Panc1 (cell line): Measurements from ENCODE around the gene CBLN1. TPM values are rescaled to one million over a fixed set of nuclear protein-coding genes. Genes with fewer than 3 reads are reported as not detected.

Source experiments
- ATAC-seq: fragments of 200-7000 bp; cut with Tn5 transposase; 2 replicates; pipeline ENCODE4 v1.9.1; 2020; ENCODE audit warnings: mild to moderate bottlenecking, moderate library complexity
- BruUV-seq: library from RNA; stranded (reverse); fragments of 400-500 nt; replicated peaks from 2 replicates; lab custom pipeline; 2021; lab: Mats Ljungman, UMichigan
- CTCF ChIA-PET: fragments of 300-600 bp; sonication (Branson Sonifier 250); formaldehyde crosslinking; loops from one replicate; lab custom pipeline; 2022; ENCODE audit warnings: antibody characterized with exemption; lab: Charles Lee
- POLR2A ChIA-PET: fragments of 300-600 bp; sonication (Branson Sonifier 250); formaldehyde crosslinking; loops from one replicate; lab custom pipeline; 2022; ENCODE audit warnings: antibody characterized with exemption; lab: Charles Lee
- DNase-seq: peaks from one replicate; pipeline ENCODE4 v3.0.0-alpha.2; 2010; ENCODE audit warnings: low read depth, low spot score
- H3K27ac ChIP-seq: 2 replicates; pipeline ENCODE4 v1.5.1; 2011; ENCODE audit warnings: mild to moderate bottlenecking, low read length, inconsistent platforms
- H3K27me3 ChIP-seq: fragments of 200-500 bp; sonication (Bioruptor generic); 2 replicates; pipeline ENCODE4 v1.6.0; 2014; ENCODE audit warnings: low read length, inconsistent platforms; ENCODE audit not compliant: control insufficient read depth, insufficient read depth
- H3K36me3 ChIP-seq: fragments of 200-500 bp; sonication (Bioruptor generic); 2 replicates; pipeline ENCODE4 v1.5.1; 2014; ENCODE audit warnings: inconsistent platforms, mild to moderate bottlenecking, low read length, moderate library complexity; ENCODE audit not compliant: control insufficient read depth, insufficient read depth
- H3K4me1 ChIP-seq: 2 replicates; pipeline ENCODE4 v1.5.1; 2011; ENCODE audit warnings: inconsistent platforms, mild to moderate bottlenecking, low read length, moderate library complexity; ENCODE audit not compliant: control insufficient read depth, insufficient read depth
- H3K4me3 ChIP-seq, 2 experiments: 2 replicates each; pipeline ENCODE4 v1.5.1; 2011 to 2012; ENCODE audit warnings: low read depth in 2 of 2, low read length in 2 of 2, mild to moderate bottlenecking in 2 of 2, inconsistent platforms in 1 of 2, moderate library complexity in 1 of 2
- H3K9me3 ChIP-seq: fragments of 200-500 bp; sonication (Bioruptor generic); 2 replicates; pipeline ENCODE4 v1.5.1; 2014; ENCODE audit warnings: low read depth, mild to moderate bottlenecking, inconsistent platforms, low read length, moderate library complexity; ENCODE audit not compliant: control insufficient read depth, insufficient read depth
- CTCF ChIP-seq: fragments of 450-650 bp; IDR thresholded peaks from 2 replicates; pipeline ENCODE4 v1.5.1; 2017; ENCODE audit warnings: mild to moderate bottlenecking
- REST ChIP-seq, 2 experiments: IDR thresholded peaks; 2 replicates each; pipeline ENCODE4 v1.6.1; 2011 to 2012; ENCODE audit warnings: low read depth in 2 of 2, control low read depth in 1 of 2, low read length in 1 of 2, mild to moderate bottlenecking in 1 of 2, moderate library complexity in 1 of 2; ENCODE audit not compliant: insufficient read depth in 1 of 2
- SIN3A ChIP-seq: IDR thresholded peaks from 2 replicates; pipeline ENCODE4 v1.6.1; 2012; ENCODE audit warnings: low read depth, mild to moderate bottlenecking, low read length, moderate library complexity, borderline replicate concordance; ENCODE audit not compliant: insufficient read depth
- TCF7L2 ChIP-seq: IDR thresholded peaks from 2 replicates; pipeline ENCODE4 v1.6.1; 2011; ENCODE audit warnings: mild to moderate bottlenecking, low read depth, low read length, inconsistent platforms
- in situ Hi-C: cut with HindIII; loops from 2 replicates; pipeline ENCODE4 v1.10.0; 2016; ENCODE audit warnings: low sequenced_read_pairs, low pct_unique_long_range_greater_than_20kb
- intact Hi-C: fragments of 100-400 bp; cut with micrococcal nuclease; formaldehyde crosslinking; loops from one replicate; pipeline ENCODE4 v1.10.0; 2022; ENCODE audit not compliant: unreplicated experiment
- total RNA-seq: library from RNA; stranded (reverse); gene quantifications from one replicate; pipeline ENCODE4 v1.2.1, GENCODE V29; 2021; ENCODE audit not compliant: unreplicated experiment

CBLN1 gene
- total RNA-seq, 1 experiment from 2014 or later: not detected

- H3K4me1 ChIP-seq: no peaks in the 10 kb centered on the region
- ATAC-seq (no peak), DNase-seq (no peak)
- H3K27me3 ChIP-seq: peaks cover 5% of the 10 kb centered on the region
- in situ Hi-C loops (no loop called here), intact Hi-C loops (no loop called here)
- H3K4me3 ChIP-seq: no peak overlapping the region
- H3K27ac ChIP-seq: no peak overlapping the region
- no peaks in the 10 kb centered on the region for H3K9me3 ChIP-seq
- BruUV-seq: no TSS peak
- CTCF ChIA-PET: no interaction called here
- no peak for TF ChIP-seq CTCF
- no peak for TF ChIP-seq SIN3A
- no peak for TF ChIP-seq TCF7L2
- no peak for TF ChIP-seq REST (IDR thresholded peaks at IDR 0.05; ENCODE audit: insufficient read depth in 1 of 2, low read depth in 2 of 2, low read length in 1 of 2)
- no peaks in the 10 kb centered on the region for H3K36me3 ChIP-seq
- POLR2A ChIA-PET: no interaction called here
Measured at GRCh38 chr16:49280841-49281371, 732 bp downstream of the CBLN1 start.

GRCh38 chr16:49280105-49280741, 1.4 kb downstream of the CBLN1 start:
- Histone ChIP-seq H3K36me3 (no peaks in the 10 kb centered on the region), H3K27ac (no peak overlapping the region), H3K4me1 (no peaks in the 10 kb centered on the region), H3K9me3 (no peaks in the 10 kb centered on the region), H3K27me3 (peaks cover 5% of the 10 kb centered on the region), H3K4me3 (no peak overlapping the region)
- DNase-seq: no peak
- ATAC-seq: peak; percentile 56; the same call in 1 of the 2 replicates
- in situ Hi-C loops: no loop called here
- intact Hi-C loops: no loop called here
- POLR2A ChIA-PET: no interaction called here
- CTCF ChIA-PET: no interaction called here
- no TSS peak for BruUV-seq
- TF ChIP-seq SIN3A (no peak), REST (IDR thresholded peaks at IDR 0.05; ENCODE audit: insufficient read depth in 1 of 2, low read depth in 2 of 2, low read length in 1 of 2) (peak; percentile 74 to 81)
